Neuron (in vitro differentiated cells): ENCODE measurements around the gene MRO.
"Not testable (repeated sequence)": the region's sequence is repeated elsewhere in the genome, so short reads cannot be mapped to it uniquely, and the experiment has no call there.

ENCODE experiments used
- H2AFZ ChIP-seq: one replicate; pipeline ENCODE4 v1.6.1; 2013; ENCODE audit warnings: low read depth, mild to moderate bottlenecking, inconsistent platforms, low read length, moderate library complexity
- H3K27me3 ChIP-seq: one replicate; pipeline ENCODE4 v1.6.1; 2013; ENCODE audit warnings: low read length; ENCODE audit not compliant: insufficient read depth
- H3K36me3 ChIP-seq: one replicate; pipeline ENCODE4 v1.6.1; 2013; ENCODE audit warnings: low read length; ENCODE audit not compliant: insufficient read depth
- H3K4me1 ChIP-seq: one replicate; pipeline ENCODE4 v1.6.1; 2013; ENCODE audit warnings: low read length; ENCODE audit not compliant: insufficient read depth
- H3K4me3 ChIP-seq: 2 replicates; pipeline ENCODE4 v1.5.1; 2013; ENCODE audit warnings: mild to moderate bottlenecking, low read length, moderate library complexity
- H3K9me3 ChIP-seq: one replicate; pipeline ENCODE4 v1.6.1; 2013; ENCODE audit warnings: low read length

The MRO gene

GRCh38 chr18:50849419-50849821, 29.6 kb upstream of the MRO start:
- no peaks in the 10 kb centered on the region for H3K36me3 ChIP-seq
- no peak overlapping the region for H3K4me3 ChIP-seq
- H2AFZ ChIP-seq, result no peak overlapping the region
- no peaks in the 10 kb centered on the region for H3K9me3 ChIP-seq
- H3K27me3 ChIP-seq, result no peaks in the 10 kb centered on the region
- peaks cover 8% of the 10 kb centered on the region for H3K4me1 ChIP-seq

GRCh38 chr18:50848991-50849390, 29.2 kb upstream of the MRO start:
- H3K36me3 ChIP-seq, result no peaks in the 10 kb centered on the region
- no peak overlapping the region for H2AFZ ChIP-seq
- H3K4me1 ChIP-seq, result peaks cover 3% of the 10 kb centered on the region
- no peaks in the 10 kb centered on the region for H3K9me3 ChIP-seq
- no peaks in the 10 kb centered on the region for H3K27me3 ChIP-seq
- no peak overlapping the region for H3K4me3 ChIP-seq

GRCh38 chr18:50848061-50848551, 28.3 kb upstream of the MRO start:
- Histone ChIP-seq H3K36me3 (no peaks in the 10 kb centered on the region), H3K4me3 (no peak overlapping the region), H3K4me1 (no peaks in the 10 kb centered on the region), H3K27me3 (no peaks in the 10 kb centered on the region), H3K9me3 (no peaks in the 10 kb centered on the region), H2AFZ (no peak overlapping the region)

GRCh38 chr18:50847192-50847591, 27.4 kb upstream of the MRO start:
- Histone ChIP-seq H2AFZ (no peak overlapping the region), H3K9me3 (no peaks in the 10 kb centered on the region), H3K27me3 (no peaks in the 10 kb centered on the region), H3K4me3 (no peak overlapping the region), H3K4me1 (no peaks in the 10 kb centered on the region), H3K36me3 (no peaks in the 10 kb centered on the region)

GRCh38 chr18:50844960-50845359, 25.1 kb upstream of the MRO start:
- H3K4me1 ChIP-seq, result no peaks in the 10 kb centered on the region
- no peaks in the 10 kb centered on the region for H3K27me3 ChIP-seq
- H3K36me3 ChIP-seq, result no peaks in the 10 kb centered on the region
- H3K4me3 ChIP-seq, result no peak overlapping the region
- no peak overlapping the region for H2AFZ ChIP-seq
- no peaks in the 10 kb centered on the region for H3K9me3 ChIP-seq

- H3K9me3 ChIP-seq, result no peaks in the 10 kb centered on the region
- no peaks in the 10 kb centered on the region for H3K4me1 ChIP-seq
- H3K4me3 ChIP-seq, result no peak overlapping the region
- no peaks in the 10 kb centered on the region for H3K27me3 ChIP-seq
- H3K36me3 ChIP-seq, result no peaks in the 10 kb centered on the region
- H2AFZ ChIP-seq, result no peak overlapping the region
Observed at GRCh38 chr18:50844554-50844953, 24.7 kb upstream of the MRO start.

- no peaks in the 10 kb centered on the region for H3K27me3 ChIP-seq
- no peaks in the 10 kb centered on the region for H3K9me3 ChIP-seq
- no peak overlapping the region for H2AFZ ChIP-seq
- H3K4me1 ChIP-seq, result no peaks in the 10 kb centered on the region
- no peak overlapping the region for H3K4me3 ChIP-seq
- H3K36me3 ChIP-seq, result no peaks in the 10 kb centered on the region
Observed at GRCh38 chr18:50842846-50843245, 23.0 kb upstream of the MRO start.

GRCh38 chr18:50839996-50840395, 20.2 kb upstream of the MRO start:
- H3K9me3 ChIP-seq, result no peaks in the 10 kb centered on the region

GRCh38 chr18:50839341-50839740, 19.5 kb upstream of the MRO start:
- Histone ChIP-seq H3K27me3 (no peaks in the 10 kb centered on the region), H2AFZ (no peak overlapping the region), H3K4me3 (no peak overlapping the region), H3K9me3 (no peaks in the 10 kb centered on the region), H3K36me3 (no peaks in the 10 kb centered on the region), H3K4me1 (no peaks in the 10 kb centered on the region)

More at GRCh38 chr18:50839996-50840395, 20.2 kb upstream of the MRO start:
- Histone ChIP-seq H3K4me1 (no peaks in the 10 kb centered on the region), H2AFZ (no peak overlapping the region), H3K4me3 (no peak overlapping the region), H3K36me3 (no peaks in the 10 kb centered on the region), H3K27me3 (no peaks in the 10 kb centered on the region)

GRCh38 chr18:50836521-50836957, 16.7 kb upstream of the MRO start:
- H3K4me3 ChIP-seq, result no peak overlapping the region
- H2AFZ ChIP-seq, result no peak overlapping the region
- no peaks in the 10 kb centered on the region for H3K27me3 ChIP-seq
- H3K9me3 ChIP-seq, result no peaks in the 10 kb centered on the region
- H3K4me1 ChIP-seq, result no peaks in the 10 kb centered on the region
- no peaks in the 10 kb centered on the region for H3K36me3 ChIP-seq

GRCh38 chr18:50833496-50833895, 13.7 kb upstream of the MRO start:
- not testable (repeated sequence) for H3K27me3 ChIP-seq, H3K4me3 ChIP-seq, H3K9me3 ChIP-seq, H2AFZ ChIP-seq, H3K4me1 ChIP-seq, H3K36me3 ChIP-seq

- Histone ChIP-seq H3K4me3 (no peak overlapping the region), H3K27me3 (no peaks in the 10 kb centered on the region), H3K36me3 (no peaks in the 10 kb centered on the region), H2AFZ (no peak overlapping the region), H3K4me1 (peaks cover 6% of the 10 kb centered on the region), H3K9me3 (no peaks in the 10 kb centered on the region)
Observed at GRCh38 chr18:50832754-50833153, 12.9 kb upstream of the MRO start.

GRCh38 chr18:50830544-50830943, 10.7 kb upstream of the MRO start:
- peaks cover 6% of the 10 kb centered on the region for H3K4me1 ChIP-seq
- H2AFZ ChIP-seq, result no peak overlapping the region

GRCh38 chr18:50829644-50830043, 9.8 kb upstream of the MRO start:
- no peaks in the 10 kb centered on the region for H3K9me3 ChIP-seq
- H3K27me3 ChIP-seq, result no peaks in the 10 kb centered on the region
- no peaks in the 10 kb centered on the region for H3K36me3 ChIP-seq
- H3K4me3 ChIP-seq, result no peak overlapping the region
- peaks cover 6% of the 10 kb centered on the region for H3K4me1 ChIP-seq
- no peak overlapping the region for H2AFZ ChIP-seq

More at GRCh38 chr18:50830544-50830943, 10.7 kb upstream of the MRO start:
- no peaks in the 10 kb centered on the region for H3K9me3 ChIP-seq
- H3K36me3 ChIP-seq, result no peaks in the 10 kb centered on the region
- H3K4me3 ChIP-seq, result no peak overlapping the region
- no peaks in the 10 kb centered on the region for H3K27me3 ChIP-seq
